Measurements from ENCODE around the gene NLRC5.

DNA sequence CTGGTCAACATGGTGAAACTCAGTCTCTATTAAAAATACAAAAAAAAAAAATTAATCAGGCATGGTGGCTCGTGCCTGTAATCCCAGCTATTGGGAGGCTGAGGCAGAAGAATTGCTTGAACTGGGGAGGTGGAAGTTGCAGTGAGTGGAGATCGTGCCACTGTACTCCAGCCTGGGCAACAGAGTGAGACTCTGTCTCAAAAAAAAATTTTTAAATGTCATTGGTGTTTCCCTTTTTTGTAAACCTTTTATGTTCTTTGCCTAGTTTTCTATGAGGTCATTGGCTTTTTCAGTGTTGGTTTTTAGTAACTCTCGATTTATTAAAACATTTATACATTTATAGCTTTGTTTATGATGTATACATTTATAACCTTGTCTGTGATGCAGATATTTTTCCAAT lies 18.2 kb downstream of the NLRC5 start:
- TF ChIP-seq, protein P1, sequence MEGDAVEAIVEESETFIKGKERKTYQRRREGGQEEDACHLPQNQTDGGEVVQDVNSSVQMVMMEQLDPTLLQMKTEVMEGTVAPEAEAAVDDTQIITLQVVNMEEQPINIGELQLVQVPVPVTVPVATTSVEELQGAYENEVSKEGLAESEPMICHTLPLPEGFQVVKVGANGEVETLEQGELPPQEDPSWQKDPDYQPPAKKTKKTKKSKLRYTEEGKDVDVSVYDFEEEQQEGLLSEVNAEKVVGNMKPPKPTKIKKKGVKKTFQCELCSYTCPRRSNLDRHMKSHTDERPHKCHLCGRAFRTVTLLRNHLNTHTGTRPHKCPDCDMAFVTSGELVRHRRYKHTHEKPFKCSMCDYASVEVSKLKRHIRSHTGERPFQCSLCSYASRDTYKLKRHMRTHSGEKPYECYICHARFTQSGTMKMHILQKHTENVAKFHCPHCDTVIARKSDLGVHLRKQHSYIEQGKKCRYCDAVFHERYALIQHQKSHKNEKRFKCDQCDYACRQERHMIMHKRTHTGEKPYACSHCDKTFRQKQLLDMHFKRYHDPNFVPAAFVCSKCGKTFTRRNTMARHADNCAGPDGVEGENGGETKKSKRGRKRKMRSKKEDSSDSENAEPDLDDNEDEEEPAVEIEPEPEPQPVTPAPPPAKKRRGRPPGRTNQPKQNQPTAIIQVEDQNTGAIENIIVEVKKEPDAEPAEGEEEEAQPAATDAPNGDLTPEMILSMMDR (IDR thresholded peaks at IDR 0.05; ENCODE audit: low read depth, low read length), result no peak
- TF ChIP-seq POLR2A (IDR thresholded peaks at IDR 0.05; ENCODE audit: extremely low read depth, insufficient read length) (no peak), MYC (IDR thresholded peaks at IDR 0.05; ENCODE audit: low read depth, low read length) (no peak)
- TF ChIP-seq, protein P2, sequence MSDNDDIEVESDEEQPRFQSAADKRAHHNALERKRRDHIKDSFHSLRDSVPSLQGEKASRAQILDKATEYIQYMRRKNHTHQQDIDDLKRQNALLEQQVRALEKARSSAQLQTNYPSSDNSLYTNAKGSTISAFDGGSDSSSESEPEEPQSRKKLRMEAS (IDR thresholded peaks at IDR 0.05; ENCODE audit: low read depth, low read length), result no peak

All from NB4 (cell line).